Mucosa of descending colon (tissue), 3 donors: ENCODE measurements around the gene MIB2. TPM values are rescaled to one million over a fixed set of nuclear protein-coding genes. Genes with fewer than 3 reads are reported as not detected.

Source experiments
- ATAC-seq: fragments of 200-7000 bp; cut with Tn5 transposase; one replicate; pipeline ENCODE4 v1.9.1; 2020; ENCODE audit warnings: mild to moderate bottlenecking, moderate library complexity
- DNase-seq, 3 donors: peaks; one replicate each; pipeline ENCODE4 v3.0.0-alpha.2; 2020
- H3K36me3 ChIP-seq: fragments of 200-600 bp; one replicate; pipeline ENCODE4 v1.8.0; 2021; ENCODE audit warnings: low read depth, mild to moderate bottlenecking
- H3K4me1 ChIP-seq: fragments of 200-600 bp; one replicate; pipeline ENCODE4 v1.8.0; 2021; ENCODE audit warnings: low read depth, mild to moderate bottlenecking
- H3K4me3 ChIP-seq: fragments of 200-600 bp; one replicate; pipeline ENCODE4 v1.8.0; 2021; ENCODE audit warnings: mild to moderate bottlenecking
- H3K9me3 ChIP-seq: fragments of 200-600 bp; one replicate; pipeline ENCODE4 v1.8.0; 2021; ENCODE audit warnings: mild to moderate bottlenecking
- CTCF ChIP-seq: fragments of 200-600 bp; IDR thresholded peaks from one replicate; pipeline ENCODE4 v1.8.0; 2022; ENCODE audit warnings: antibody characterized with exemption, mild to moderate bottlenecking
- intact Hi-C, 2 donors: fragments of 100-400 bp; cut with DNase I in 1 of 2; cut with micrococcal nuclease in 1 of 2; formaldehyde crosslinking; loops; one replicate each; pipeline versions ENCODE4 v1.11.0 to v1.11.1; 2022; cut with DNase I, micrococcal nuclease
- total RNA-seq, 3 donors: library from RNA; stranded (reverse); fragmentation: NEBNext Ultra II Directional in 2 of 3; extraction: Animal tissue kit (Norgen Biotek cat#: 25700) in 2 of 3; gene quantifications; one replicate each; pipeline versions ENCODE4 v1.2.1 to v1.2.4, GENCODE V29; 2021 to 2023
- donor health status: DM: no; HTN: no; CAD: no; lungs with moderate emphysema.
- donor health status: DM: no; HTN: no; CAD: no.
- donor health status: DM: no; HTN: yes; CAD: no.

MIB2 gene
- total RNA-seq, 3 donors from 2014 or later: 67.8 to 118 (median 109) TPM

- no peak for ATAC-seq
- no peaks in the 10 kb centered on the region for H3K36me3 ChIP-seq
- H3K4me3 ChIP-seq: no peak overlapping the region
- no peak for TF ChIP-seq CTCF
- H3K4me1 ChIP-seq: peaks cover 12% of the 10 kb centered on the region
- intact Hi-C loops: no loop called here
- no peaks in the 10 kb centered on the region for H3K9me3 ChIP-seq
- peak in 1 of 3 donors; percentile 43 for DNase-seq
Observed at GRCh38 chr1:1600861-1601563, 14.3 kb upstream of the MIB2 start.

DNA sequence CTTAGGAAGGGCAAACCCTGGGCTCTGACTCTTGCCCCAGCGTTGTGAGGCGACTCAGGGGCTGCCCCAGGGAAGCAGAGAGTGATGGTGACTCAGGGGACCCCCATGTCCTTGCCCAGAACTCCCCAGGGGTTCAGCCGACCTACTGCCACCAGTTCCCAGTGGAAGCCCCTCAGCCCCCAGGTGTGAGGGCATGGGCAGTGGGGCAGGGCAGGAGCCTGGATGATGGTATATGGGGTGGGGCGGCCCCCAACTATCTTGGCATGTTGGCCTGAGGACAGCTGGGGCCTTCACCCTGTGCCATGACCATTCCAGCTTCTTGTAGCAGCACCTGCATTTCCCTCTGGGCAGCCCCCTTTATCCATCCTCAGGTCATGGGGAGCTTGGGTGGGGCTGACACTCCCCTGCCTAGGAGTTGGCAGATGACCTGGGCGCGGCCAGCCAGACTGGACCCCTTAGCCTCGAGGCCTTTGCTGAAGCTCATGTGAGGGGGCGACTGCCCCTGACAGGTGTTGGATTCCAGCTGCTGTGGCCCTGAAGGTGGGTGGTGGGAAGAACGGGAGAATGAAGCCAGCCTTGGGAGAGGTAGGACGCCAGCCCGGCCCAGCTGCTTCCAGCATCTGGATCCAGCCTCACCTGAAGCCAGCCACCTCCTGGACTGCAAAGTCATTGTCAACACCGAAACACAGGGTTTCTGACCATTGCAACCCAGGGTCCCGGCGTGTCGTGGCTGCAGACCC is 13.6 kb upstream of the MIB2 start:
- Histone ChIP-seq H3K4me3 (no peak overlapping the region), H3K4me1 (peaks cover 12% of the 10 kb centered on the region), H3K36me3 (no peaks in the 10 kb centered on the region), H3K9me3 (no peaks in the 10 kb centered on the region)
- no peak for ATAC-seq
- peak in 1 of 3 donors; percentile 45 for DNase-seq
- intact Hi-C loops: no loop called here
- no peak for TF ChIP-seq CTCF

GRCh38 chr1:1602304-1602967 is 12.9 kb upstream of the MIB2 start:
- Histone ChIP-seq H3K9me3 (no peaks in the 10 kb centered on the region), H3K36me3 (no peaks in the 10 kb centered on the region), H3K4me3 (no peak overlapping the region), H3K4me1 (peaks cover 12% of the 10 kb centered on the region)
- TF ChIP-seq CTCF: no peak
- DNase-seq: no peak
- intact Hi-C loops: no loop called here
- no peak for ATAC-seq

DNA sequence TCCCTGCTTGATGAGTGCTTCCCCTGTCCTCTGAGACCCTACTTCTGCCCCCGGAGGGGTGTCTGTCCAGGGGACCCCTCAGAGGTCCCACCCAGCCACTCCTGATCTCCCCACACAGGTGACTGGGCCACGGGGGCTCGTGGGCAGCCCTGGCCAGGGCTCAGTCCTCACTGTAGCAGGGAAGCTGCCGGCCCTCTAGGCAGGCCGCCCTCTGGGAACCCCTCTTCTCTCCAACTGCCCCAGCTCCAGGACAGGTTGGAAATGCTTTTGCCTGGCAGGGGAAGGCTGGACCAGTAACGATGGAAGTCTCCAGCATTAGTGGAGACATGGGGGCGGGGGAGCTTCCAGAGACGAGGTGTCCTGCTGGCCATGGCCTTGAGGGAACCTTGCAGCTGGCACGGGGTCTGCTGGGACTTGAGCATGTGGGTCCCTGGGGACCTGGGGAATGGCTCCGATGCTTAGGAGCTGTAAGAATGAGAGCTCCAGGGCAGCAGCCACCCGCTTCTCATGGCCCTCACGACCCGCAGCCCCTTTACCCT is 12.3 kb upstream of the MIB2 start:
- no peak for TF ChIP-seq CTCF
- no peak for DNase-seq
- ATAC-seq: no peak
- Histone ChIP-seq H3K36me3 (no peaks in the 10 kb centered on the region), H3K4me3 (no peak overlapping the region), H3K9me3 (no peaks in the 10 kb centered on the region), H3K4me1 (peaks cover 12% of the 10 kb centered on the region)
- intact Hi-C loops: no loop called here

- Histone ChIP-seq H3K36me3 (no peaks in the 10 kb centered on the region), H3K4me3 (no peak overlapping the region), H3K9me3 (no peaks in the 10 kb centered on the region), H3K4me1 (peaks cover 12% of the 10 kb centered on the region)
- no peak for TF ChIP-seq CTCF
- intact Hi-C loops: no loop called here
- DNase-seq: no peak
- no peak for ATAC-seq
Observed at GRCh38 chr1:1603671-1604373, 11.5 kb upstream of the MIB2 start.
